Neural crest cell (in vitro differentiated cells): ENCODE measurements around the gene MARVELD2. TPM values are rescaled to one million over a fixed set of nuclear protein-coding genes. Genes with fewer than 3 reads are reported as not detected.
A peak's percentile ranks its signal among the peaks of the same experiment; 100 is the strongest.
"Not testable (repeated sequence)": the region's sequence is repeated elsewhere in the genome, so short reads cannot be mapped to it uniquely, and the experiment has no call there.

Experiments used
- DNase-seq: peaks from one replicate; pipeline ENCODE4 v3.0.0; 2021; ENCODE audit warnings: low read depth, mixed read lengths, low spot score
- H3K27ac Mint-ChIP-seq: one replicate; pipeline ENCODE4 v1.8.0; 2021; ENCODE audit warnings: mild to moderate bottlenecking, mixed read lengths; ENCODE audit not compliant: unreplicated experiment
- H3K27me3 Mint-ChIP-seq: 2 replicates; pipeline ENCODE4 v1.8.0; 2021; ENCODE audit warnings: low read depth, mild to moderate bottlenecking, mixed read lengths
- H3K36me3 Mint-ChIP-seq: 2 replicates; pipeline ENCODE4 v1.8.0; 2021; ENCODE audit warnings: low read depth, mild to moderate bottlenecking, mixed read lengths
- H3K4me1 Mint-ChIP-seq: 2 replicates; pipeline ENCODE4 v1.8.0; 2021; ENCODE audit warnings: mixed read lengths
- H3K4me3 Mint-ChIP-seq: one replicate; pipeline ENCODE4 v1.8.0; 2021; ENCODE audit warnings: mild to moderate bottlenecking, mixed read lengths
- H3K9me3 Mint-ChIP-seq: 2 replicates; pipeline ENCODE4 v1.8.0; 2021; ENCODE audit warnings: mixed read lengths
- total RNA-seq: library from RNA; stranded (reverse); gene quantifications from 2 replicates; pipeline ENCODE4 v1.2.1, GENCODE V29; 2021
- TF ChIP-seq, protein P1 (sequence below): fragments of 200-600 bp; sonication (generic); conservative IDR thresholded peaks from 2 replicates; pipeline ENCODE4 v1.5.0; 2021; ENCODE audit warnings: antibody characterized with exemption, mild to moderate bottlenecking

MARVELD2 gene
- total RNA-seq, 1 donor from 2014 or later: 0.68 TPM

DNA sequence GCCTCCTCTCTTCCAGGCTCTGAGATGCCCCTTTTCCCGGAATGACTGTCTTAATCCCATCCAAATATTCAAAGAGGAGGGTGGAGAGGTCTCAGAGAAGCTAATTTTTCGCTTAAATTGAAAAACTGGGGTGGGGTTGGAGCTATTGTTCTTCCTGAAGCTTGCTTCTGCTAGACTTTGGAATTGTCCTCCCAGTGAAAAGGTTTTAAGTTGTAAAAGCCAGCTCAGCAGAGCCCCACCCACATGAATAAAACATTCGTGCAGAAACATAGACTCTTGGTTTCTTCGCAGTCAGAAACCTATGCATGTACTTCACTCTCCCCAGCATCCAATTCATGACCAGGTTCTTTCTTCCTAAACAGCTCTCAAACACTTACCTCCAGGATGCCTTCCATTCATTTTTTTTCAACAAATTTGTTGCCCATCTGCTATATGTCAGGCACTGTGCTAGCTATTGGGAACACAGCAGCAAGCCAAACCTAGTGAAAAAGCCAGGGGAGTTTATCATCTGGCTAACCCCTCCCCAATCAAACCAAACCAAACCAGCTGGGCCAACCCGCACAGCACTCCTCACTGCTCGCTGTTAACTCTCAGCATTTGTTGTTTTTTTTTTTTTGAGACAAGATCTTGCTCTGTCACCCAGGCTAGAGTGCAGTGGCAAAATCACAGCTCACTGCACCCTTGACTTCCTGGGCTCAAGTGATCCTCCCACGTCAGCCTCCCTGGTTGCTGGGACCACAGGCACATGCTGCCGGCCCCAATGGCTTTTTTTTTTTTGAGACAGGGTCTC lies 39.7 kb downstream of the MARVELD2 start:
- Mint-ChIP-seq H3K4me3 (no peak overlapping the region), H3K4me1 (peaks cover 9% of the 10 kb centered on the region), H3K9me3 (peaks cover 8% of the 10 kb centered on the region), H3K27me3 (no peaks in the 10 kb centered on the region), H3K36me3 (no peaks in the 10 kb centered on the region), H3K27ac (peak overlapping the region; percentile 19)
- DNase-seq: no peak
- TF ChIP-seq, protein P1, sequence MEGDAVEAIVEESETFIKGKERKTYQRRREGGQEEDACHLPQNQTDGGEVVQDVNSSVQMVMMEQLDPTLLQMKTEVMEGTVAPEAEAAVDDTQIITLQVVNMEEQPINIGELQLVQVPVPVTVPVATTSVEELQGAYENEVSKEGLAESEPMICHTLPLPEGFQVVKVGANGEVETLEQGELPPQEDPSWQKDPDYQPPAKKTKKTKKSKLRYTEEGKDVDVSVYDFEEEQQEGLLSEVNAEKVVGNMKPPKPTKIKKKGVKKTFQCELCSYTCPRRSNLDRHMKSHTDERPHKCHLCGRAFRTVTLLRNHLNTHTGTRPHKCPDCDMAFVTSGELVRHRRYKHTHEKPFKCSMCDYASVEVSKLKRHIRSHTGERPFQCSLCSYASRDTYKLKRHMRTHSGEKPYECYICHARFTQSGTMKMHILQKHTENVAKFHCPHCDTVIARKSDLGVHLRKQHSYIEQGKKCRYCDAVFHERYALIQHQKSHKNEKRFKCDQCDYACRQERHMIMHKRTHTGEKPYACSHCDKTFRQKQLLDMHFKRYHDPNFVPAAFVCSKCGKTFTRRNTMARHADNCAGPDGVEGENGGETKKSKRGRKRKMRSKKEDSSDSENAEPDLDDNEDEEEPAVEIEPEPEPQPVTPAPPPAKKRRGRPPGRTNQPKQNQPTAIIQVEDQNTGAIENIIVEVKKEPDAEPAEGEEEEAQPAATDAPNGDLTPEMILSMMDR: no peak

DNA sequence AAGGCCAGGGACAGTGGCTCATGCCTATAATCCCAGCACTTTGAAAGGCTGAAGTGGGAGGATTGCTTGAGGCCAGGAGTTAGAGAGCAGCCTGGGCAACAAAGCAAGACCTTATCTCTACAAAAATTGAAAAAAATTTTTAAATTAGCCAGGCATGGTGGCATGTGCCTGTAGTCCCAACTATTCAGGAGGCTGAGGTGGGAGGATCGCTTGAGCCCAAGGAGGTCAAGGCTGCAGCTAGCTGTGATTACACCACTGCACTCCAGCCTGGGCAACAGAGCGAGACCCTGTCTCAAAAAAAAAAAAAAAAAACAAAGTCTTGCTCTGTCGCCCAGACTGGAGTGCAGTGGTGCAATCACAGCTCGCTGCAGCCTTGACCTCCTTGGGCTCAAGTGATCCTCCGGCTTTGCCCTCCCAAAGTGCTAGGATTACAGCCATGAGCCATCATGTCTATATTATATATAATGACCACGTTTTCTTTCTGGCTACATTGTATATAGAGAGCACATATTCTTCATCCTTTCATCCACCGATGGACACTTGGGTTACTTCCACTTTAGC lies 40.6 kb downstream of the MARVELD2 start:
- not testable (repeated sequence) for H3K27me3 Mint-ChIP-seq, DNase-seq, H3K4me1 Mint-ChIP-seq, H3K27ac Mint-ChIP-seq, H3K9me3 Mint-ChIP-seq, H3K36me3 Mint-ChIP-seq, H3K4me3 Mint-ChIP-seq

DNA sequence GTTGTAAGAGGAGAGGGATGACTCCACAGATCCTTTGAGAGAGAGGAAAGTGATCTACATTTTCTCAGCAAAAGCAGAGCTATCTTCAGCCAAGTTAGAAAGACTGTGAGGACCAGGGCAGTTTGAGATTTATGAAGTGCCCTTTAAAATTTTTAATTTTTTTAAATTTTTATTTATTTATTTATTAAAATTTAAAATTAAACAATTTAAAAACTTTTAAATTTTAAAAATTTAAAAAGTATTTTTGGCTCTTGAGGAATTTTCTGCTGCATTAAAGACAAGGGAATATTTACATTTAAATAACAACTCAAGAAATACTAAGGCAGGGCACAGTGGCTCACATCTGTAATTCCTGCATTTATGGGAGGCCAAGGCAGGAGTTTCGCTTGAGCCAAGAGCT lies 47.3 kb downstream of the MARVELD2 start:
- no peak for DNase-seq
- H3K27ac Mint-ChIP-seq: no peak overlapping the region
- no peaks in the 10 kb centered on the region for H3K4me1 Mint-ChIP-seq
- H3K9me3 Mint-ChIP-seq: peaks cover 8% of the 10 kb centered on the region
- TF ChIP-seq, protein P1: no peak
- H3K27me3 Mint-ChIP-seq: no peaks in the 10 kb centered on the region
- no peak overlapping the region for H3K4me3 Mint-ChIP-seq
- H3K36me3 Mint-ChIP-seq: no peaks in the 10 kb centered on the region

DNA sequence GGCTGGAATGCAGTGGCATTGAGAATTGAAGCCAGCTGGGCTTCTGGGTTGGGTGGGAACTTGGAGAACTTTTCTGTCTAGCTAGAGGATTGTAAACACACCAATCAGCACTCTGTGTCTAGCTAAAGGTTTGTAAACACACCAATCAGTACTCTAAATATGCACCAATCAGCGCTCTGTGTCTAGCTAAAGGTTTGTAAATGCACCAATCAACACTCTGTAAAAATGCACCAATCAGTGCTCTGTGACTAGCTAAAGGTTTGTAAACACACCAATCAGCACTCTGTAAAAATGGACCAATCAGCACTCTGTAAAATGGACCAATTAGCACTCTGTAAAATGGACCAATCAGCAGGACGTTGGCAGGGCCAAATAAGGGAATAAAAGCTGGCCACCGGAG lies 51.5 kb downstream of the MARVELD2 start:
- not testable (repeated sequence) for DNase-seq, H3K27me3 Mint-ChIP-seq, H3K27ac Mint-ChIP-seq, H3K4me3 Mint-ChIP-seq, H3K4me1 Mint-ChIP-seq, H3K36me3 Mint-ChIP-seq, H3K9me3 Mint-ChIP-seq

DNA sequence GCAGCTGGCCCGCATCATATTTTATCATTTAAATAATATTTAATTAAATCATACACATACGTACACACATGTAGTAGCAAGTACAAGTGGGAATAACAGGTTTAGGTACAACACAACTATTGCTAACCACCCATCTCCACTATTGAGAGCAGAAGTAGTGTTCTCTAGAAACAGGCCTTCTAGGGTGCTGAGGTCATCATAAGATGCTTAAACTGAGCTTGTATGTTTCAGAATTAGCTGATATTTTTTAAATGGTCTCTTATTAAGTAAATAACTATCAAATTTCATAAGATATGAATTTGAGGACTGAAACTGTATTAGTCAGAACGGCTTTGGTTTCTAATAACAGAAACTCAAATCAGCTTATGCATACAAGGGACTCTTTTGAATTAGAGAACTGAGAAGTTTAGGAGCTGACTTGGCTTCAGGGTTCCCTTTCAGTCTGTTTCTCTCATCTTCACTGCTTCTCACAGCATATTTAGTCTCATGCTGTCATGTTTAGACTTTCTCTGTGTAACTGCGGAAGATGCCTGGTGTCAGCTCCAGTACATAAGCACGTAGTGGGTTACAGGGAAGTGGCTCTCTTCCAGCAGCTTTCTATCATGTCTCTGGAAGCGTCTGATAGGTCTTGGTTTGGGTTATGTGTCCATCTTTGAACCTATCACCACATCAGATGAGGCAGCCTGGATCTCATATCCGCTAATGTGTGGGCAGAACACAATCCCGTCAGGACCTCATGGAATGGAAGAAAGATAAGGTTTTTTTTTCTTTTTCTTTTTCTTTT lies 52.7 kb downstream of the MARVELD2 start:
- H3K9me3 Mint-ChIP-seq: peaks cover 2% of the 10 kb centered on the region
- H3K4me3 Mint-ChIP-seq: no peak overlapping the region
- H3K27me3 Mint-ChIP-seq: no peaks in the 10 kb centered on the region
- no peak for DNase-seq
- no peaks in the 10 kb centered on the region for H3K4me1 Mint-ChIP-seq
- H3K27ac Mint-ChIP-seq: no peak overlapping the region
- TF ChIP-seq, protein P1: no peak
- no peaks in the 10 kb centered on the region for H3K36me3 Mint-ChIP-seq

DNA sequence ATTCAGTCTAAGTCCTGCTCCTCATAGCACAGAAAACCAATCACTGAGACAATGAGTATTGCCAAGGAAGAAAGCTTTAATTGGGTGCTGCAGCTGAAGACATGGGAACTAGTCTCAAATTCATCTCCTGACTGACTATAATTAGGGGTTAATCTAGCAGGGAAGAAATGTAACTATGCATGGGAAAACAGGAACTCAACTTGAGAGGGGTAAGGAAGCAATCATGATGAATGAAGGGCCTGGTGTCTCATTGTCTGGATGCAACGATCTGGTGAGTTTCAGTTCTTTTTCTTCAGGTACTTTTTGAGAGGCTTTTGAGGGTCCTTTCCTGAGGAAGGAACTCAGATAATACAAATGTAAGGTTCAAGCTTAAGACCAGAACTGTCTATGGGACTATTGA lies 53.7 kb downstream of the MARVELD2 start:
- TF ChIP-seq, protein P1: no peak
- peaks cover 2% of the 10 kb centered on the region for H3K9me3 Mint-ChIP-seq
- no peak overlapping the region for H3K27ac Mint-ChIP-seq
- H3K4me3 Mint-ChIP-seq: no peak overlapping the region
- H3K27me3 Mint-ChIP-seq: no peaks in the 10 kb centered on the region
- no peaks in the 10 kb centered on the region for H3K36me3 Mint-ChIP-seq
- DNase-seq: no peak
- no peaks in the 10 kb centered on the region for H3K4me1 Mint-ChIP-seq

DNA sequence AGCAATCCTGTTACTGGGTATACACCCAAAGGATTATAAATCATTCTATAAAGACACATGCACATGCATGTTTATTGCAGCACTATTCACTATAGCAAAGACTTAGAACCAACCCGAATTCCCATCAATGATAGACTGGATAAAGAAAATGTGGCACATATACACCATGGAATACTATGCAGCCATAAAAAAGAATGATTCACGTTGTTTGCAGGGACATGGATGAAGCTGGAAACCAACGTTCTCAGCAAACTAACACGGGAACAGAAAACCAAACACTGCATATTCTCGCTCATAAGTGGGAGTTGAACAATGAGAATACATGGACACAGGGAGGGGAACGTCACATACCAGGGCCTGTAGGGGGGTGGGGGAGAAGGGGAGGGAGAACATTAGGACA lies 56.6 kb downstream of the MARVELD2 start:
- DNase-seq, H3K36me3 Mint-ChIP-seq, H3K4me1 Mint-ChIP-seq, H3K27me3 Mint-ChIP-seq, H3K27ac Mint-ChIP-seq, H3K4me3 Mint-ChIP-seq, H3K9me3 Mint-ChIP-seq: not testable (repeated sequence)

DNA sequence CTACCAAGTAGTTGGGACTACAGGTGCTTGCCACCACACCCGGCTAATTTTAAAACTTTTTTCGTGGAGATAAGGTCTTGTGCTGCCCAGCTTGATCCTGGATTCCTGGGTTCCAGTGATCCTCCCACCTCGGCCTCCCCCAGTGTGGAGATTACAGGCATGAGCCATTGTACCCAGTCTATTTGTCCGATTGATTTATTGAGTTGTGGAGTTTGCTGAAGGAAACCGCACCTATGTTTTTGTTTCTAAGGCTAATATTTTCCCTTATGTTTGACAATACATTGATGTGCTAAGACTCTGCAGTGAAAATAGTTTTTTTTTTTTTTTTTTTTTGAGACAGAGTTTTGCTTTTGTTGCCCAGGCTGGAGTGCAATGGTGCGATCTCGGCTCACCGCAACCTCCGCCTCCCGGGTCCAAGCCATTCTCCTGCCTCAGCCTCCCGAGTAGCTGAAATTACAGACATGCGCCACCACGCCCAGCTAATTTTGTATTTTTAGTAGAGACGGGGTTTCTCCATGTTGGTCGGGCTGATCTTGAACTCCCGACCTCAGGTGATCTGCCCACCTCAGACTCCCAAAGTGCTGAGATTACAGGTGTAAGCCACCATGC lies 57.7 kb downstream of the MARVELD2 start:
- not testable (repeated sequence) for H3K4me1 Mint-ChIP-seq, H3K27me3 Mint-ChIP-seq, H3K4me3 Mint-ChIP-seq, DNase-seq, H3K9me3 Mint-ChIP-seq, H3K27ac Mint-ChIP-seq, H3K36me3 Mint-ChIP-seq
